Mucosa of rectum (tissue), 2 donors: ENCODE results near the gene CAND2.

Experiments used
- H3K27ac ChIP-seq, 2 donors: one replicate each; pipeline ENCODE4 v1.7.0; 2013; ENCODE audit warnings: inconsistent platforms in 2 of 2, low read depth in 2 of 2, low read length in 2 of 2
- H3K27me3 ChIP-seq, 2 donors: one replicate each; pipeline ENCODE4 v1.7.0; 2013; ENCODE audit warnings: low read length in 2 of 2; ENCODE audit not compliant: control insufficient read depth in 2 of 2, insufficient read depth in 2 of 2
- H3K36me3 ChIP-seq, 2 donors: one replicate each; pipeline ENCODE4 v1.7.0; 2013; ENCODE audit warnings: low read length in 2 of 2; ENCODE audit not compliant: control insufficient read depth in 2 of 2, insufficient read depth in 2 of 2
- H3K4me1 ChIP-seq, 2 donors: one replicate each; pipeline ENCODE4 v1.7.0; 2013; ENCODE audit warnings: low read length in 2 of 2, mild to moderate bottlenecking in 1 of 2; ENCODE audit not compliant: control insufficient read depth in 2 of 2, insufficient read depth in 2 of 2
- H3K4me3 ChIP-seq, 2 donors: one replicate each; pipeline ENCODE4 v1.7.0; 2013; ENCODE audit warnings: low read length in 2 of 2
- H3K9ac ChIP-seq, 2 donors: one replicate each; pipeline ENCODE4 v1.7.0; 2013; ENCODE audit warnings: low read length in 2 of 2, low read depth in 1 of 2, mild to moderate bottlenecking in 1 of 2
- H3K9me3 ChIP-seq, 2 donors: one replicate each; pipeline ENCODE4 v1.7.0; 2013; ENCODE audit warnings: low read length in 2 of 2; ENCODE audit not compliant: control insufficient read depth in 2 of 2
- donor health status: healthy.
- donor health status: Normal muscosa, but diverticular disease.

Gene CAND2

GRCh38 chr3:12829404-12829803, 32.9 kb downstream of the CAND2 start:
- no peaks in the 10 kb centered on the region for H3K9me3 ChIP-seq
- peaks cover 19 to 30% of the 10 kb centered on the region in 2 donors for H3K36me3 ChIP-seq
- no peak overlapping the region for H3K27ac ChIP-seq
- no peaks in the 10 kb centered on the region for H3K27me3 ChIP-seq
- H3K4me1 ChIP-seq: no peaks in the 10 kb centered on the region
- H3K9ac ChIP-seq: no peak overlapping the region
- H3K4me3 ChIP-seq: no peak overlapping the region

DNA sequence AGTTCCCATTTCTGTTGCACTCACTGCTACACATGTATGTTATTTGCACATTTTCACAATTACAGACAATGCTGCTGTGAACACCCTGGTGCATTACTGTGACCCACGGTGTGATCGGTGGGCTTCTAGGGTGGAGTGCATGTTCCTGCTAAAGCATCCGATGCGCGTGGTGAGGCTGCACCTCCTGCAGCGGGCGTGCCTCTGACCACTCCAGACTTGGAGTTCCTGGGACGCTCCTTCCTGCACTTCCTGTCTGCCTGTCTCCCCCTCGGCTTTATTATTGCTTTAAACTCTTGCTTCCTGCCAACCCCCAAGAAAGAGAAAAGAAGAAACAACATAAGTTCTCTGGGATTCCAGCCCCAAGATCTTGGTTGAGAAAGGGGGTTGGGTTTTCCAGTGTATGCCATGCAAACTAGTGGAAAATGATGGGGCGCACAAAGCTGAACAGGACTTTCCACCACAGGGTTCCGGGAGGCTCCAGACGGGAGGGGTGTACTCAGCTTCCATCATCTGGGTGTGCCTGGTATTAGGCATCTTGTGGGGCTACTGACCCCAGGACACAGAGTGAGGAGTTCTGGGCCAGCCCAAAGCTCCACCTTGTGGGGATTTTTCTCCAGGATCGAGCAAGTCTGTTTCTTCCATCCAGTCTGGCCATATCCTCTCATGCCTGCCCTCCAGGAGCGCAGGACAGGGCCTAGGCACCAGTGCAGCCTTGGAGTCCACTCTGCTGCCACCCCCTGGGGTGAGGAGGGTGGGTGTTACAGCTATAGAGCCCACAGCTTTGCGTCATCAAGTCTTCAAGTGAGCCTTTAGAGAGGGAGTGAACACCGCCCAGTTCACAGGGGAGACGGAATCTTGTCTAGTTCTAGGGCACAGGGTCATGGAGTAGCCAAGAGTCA, 33.7 kb downstream of the CAND2 start:
- peaks cover 25 to 37% of the 10 kb centered on the region in 2 donors for H3K36me3 ChIP-seq

GRCh38 chr3:12830785-12831156, 34.3 kb downstream of the CAND2 start:
- H3K27me3 ChIP-seq: no peaks in the 10 kb centered on the region
- no peak overlapping the region for H3K27ac ChIP-seq
- H3K4me1 ChIP-seq: no peaks in the 10 kb centered on the region
- no peaks in the 10 kb centered on the region for H3K9me3 ChIP-seq
- H3K9ac ChIP-seq: no peak overlapping the region
- no peak overlapping the region for H3K4me3 ChIP-seq
- peaks cover 32 to 43% of the 10 kb centered on the region in 2 donors for H3K36me3 ChIP-seq

More for the DNA sequence above, 33.7 kb downstream of the CAND2 start:
- Histone ChIP-seq H3K4me3 (no peak overlapping the region), H3K27ac (no peak overlapping the region), H3K9ac (no peak overlapping the region), H3K9me3 (no peaks in the 10 kb centered on the region), H3K27me3 (no peaks in the 10 kb centered on the region), H3K4me1 (no peaks in the 10 kb centered on the region)

DNA sequence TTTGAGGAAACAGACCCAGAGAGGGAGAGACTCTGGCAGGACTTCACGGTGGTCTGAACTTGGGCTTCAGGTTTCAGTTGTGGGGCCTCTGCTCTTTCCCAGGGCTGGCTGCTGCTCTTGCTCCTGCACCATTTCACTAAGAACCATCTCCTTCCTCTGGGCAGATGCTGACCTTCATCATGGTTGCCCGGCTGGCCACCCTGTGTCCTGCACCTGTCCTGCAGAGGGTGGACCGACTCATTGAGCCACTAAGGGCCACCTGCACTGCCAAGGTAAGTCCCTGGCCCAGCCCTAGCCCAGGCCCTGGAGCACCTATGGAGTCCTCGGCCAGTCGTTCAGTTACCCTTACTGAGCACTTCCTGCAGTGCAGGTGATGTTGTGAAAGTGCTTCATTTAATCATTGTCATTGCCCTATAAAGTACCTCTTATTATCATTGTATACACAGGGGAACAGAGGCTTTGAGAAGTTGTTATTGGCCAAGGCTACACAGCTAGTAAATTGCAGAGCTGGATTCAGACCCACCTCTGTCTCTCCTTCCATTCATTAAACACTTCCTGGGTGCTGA, 34.9 kb downstream of the CAND2 start:
- no peaks in the 10 kb centered on the region for H3K9me3 ChIP-seq
- H3K4me1 ChIP-seq: no peaks in the 10 kb centered on the region
- no peak overlapping the region for H3K4me3 ChIP-seq
- no peak overlapping the region for H3K9ac ChIP-seq
- H3K27me3 ChIP-seq: no peaks in the 10 kb centered on the region
- no peak overlapping the region for H3K27ac ChIP-seq
- peaks cover 38 to 49% of the 10 kb centered on the region in 2 donors for H3K36me3 ChIP-seq

DNA sequence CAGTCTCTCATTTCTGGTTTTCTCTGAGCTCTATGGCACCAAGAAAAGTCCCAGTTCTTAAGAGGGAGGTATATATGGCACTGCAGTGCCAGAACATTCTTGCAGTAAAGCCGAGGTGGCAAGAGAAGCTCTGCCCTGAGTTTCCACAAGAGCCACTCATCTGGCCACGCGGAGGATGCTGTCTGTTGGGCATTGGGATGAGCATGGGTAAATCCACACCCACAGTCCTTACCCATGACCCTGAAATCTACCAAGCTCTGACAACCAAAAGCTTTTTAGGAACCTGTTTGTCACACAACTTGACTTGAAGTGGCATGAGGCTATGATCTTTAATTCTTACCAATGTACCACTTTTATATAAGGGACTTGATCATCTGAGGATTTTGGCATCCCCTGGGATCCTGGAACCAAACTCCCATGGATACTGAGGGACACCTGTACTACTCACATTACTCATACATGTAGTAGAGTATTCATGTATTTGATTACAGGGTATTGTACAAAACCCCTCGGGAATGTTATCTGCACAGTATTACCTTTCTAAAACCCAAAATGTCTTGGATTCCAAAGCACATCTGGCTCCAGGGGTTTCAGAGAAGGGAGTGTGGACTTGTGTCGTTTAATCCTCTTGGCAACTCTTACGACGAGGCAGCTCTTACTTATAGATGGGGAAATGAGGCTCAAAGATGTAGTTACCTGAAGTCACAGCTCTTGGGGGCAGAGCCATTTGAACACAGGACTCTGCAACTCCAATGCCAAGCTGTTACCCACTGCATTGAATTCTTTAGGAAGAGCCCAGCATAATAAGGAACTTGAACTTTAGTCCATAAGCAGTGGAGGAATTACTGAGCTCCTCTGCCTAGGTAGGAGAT, 36.1 kb downstream of the CAND2 start:
- Histone ChIP-seq H3K36me3 (peaks cover 50 to 61% of the 10 kb centered on the region in 2 donors), H3K27ac (no peak overlapping the region)

DNA sequence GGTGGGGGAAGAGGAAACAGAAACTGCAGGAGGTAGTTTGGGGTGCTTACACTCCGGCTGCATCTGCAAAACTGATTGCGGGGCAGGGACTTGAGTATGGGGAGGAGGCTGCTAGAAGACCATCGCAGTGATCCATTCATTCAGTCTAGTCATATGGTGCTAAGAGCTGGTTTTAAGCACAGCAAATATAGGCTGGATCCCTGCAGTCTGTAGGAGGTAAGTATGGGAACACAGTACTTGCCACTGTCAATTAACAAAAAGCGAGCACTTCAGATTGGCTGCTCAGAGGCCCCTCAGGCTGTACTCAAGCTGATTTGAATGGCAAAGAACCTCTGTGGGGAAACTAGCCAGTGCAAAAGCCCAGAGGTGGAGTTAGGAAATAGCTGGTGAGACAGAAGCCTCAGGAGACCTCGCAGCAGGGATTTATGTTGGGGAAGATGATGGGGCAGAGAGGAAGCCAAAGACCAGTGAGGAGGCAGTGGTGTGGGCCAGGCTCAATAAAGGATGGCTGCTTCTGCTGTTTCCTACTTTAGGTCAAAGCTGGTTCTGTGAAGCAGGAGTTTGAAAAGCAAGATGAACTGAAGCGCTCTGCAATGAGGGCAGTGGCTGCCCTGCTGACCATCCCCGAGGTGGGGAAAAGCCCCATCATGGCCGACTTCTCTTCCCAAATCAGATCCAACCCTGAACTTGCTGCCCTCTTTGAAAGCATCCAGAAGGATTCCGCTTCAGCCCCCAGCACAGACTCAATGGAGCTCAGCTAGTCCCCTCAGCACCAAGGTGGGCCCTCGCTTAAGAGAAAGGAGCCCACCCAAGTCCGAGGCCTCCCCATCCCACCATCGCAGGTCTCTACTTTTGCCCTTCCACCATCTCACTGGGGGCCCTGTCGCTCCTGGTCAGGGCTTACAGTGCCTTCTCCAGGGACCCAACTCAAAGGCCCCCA, 37.0 kb downstream of the CAND2 start:
- Histone ChIP-seq H3K27me3 (no peaks in the 10 kb centered on the region), H3K9me3 (no peaks in the 10 kb centered on the region), H3K4me1 (peaks cover 0 to 3% of the 10 kb centered on the region in 2 donors), H3K36me3 (peaks cover 59 to 70% of the 10 kb centered on the region in 2 donors), H3K9ac (no peak overlapping the region), H3K27ac (no peak overlapping the region), H3K4me3 (no peak overlapping the region)

More for the DNA sequence above, 36.1 kb downstream of the CAND2 start:
- Histone ChIP-seq H3K9ac (no peak overlapping the region), H3K4me1 (no peaks in the 10 kb centered on the region), H3K27me3 (no peaks in the 10 kb centered on the region), H3K9me3 (no peaks in the 10 kb centered on the region), H3K4me3 (no peak overlapping the region)

DNA sequence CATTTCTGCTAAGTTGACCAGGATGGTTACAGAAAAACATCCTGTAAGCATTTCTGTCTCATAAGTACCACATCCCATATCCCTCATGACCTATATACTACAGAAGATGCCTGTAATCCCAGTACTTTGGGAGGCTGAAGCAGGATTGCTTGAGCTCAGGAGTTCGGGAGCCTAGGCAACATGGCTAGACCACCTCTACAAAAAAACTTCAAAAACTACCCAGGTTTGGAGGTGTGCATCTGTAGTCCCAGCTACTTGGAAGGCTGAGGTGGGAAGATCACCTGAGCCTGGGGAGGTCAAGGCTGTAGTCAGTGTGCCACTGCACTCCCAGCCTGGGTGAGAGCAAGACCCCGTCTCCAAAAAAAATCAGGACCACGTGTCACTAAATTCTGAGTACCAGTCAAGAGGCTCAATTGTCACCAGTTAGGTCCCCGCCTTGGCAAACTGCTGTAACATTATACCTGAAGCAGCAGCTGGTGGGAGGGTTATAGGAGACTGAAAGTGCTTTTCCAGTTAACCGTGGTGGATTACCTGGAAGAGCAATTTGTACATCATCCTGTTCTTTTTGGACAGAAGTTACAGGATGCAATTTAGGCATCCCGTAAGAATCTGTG, 38.7 kb downstream of the CAND2 start:
- Histone ChIP-seq H3K27ac (no peak overlapping the region), H3K36me3 (peaks cover 71 to 83% of the 10 kb centered on the region in 2 donors), H3K9ac (no peak overlapping the region), H3K9me3 (no peaks in the 10 kb centered on the region), H3K4me1 (peaks cover 9 to 13% of the 10 kb centered on the region in 2 donors), H3K27me3 (no peaks in the 10 kb centered on the region), H3K4me3 (no peak overlapping the region)

GRCh38 chr3:12837295-12837986, 41.0 kb downstream of the CAND2 start:
- peaks cover 69 to 73% of the 10 kb centered on the region in 2 donors for H3K36me3 ChIP-seq

More at GRCh38 chr3:12837295-12837986, 41.0 kb downstream of the CAND2 start:
- Histone ChIP-seq H3K9me3 (no peaks in the 10 kb centered on the region), H3K4me1 (peaks cover 15 to 19% of the 10 kb centered on the region in 2 donors), H3K27ac (no peak overlapping the region), H3K27me3 (no peaks in the 10 kb centered on the region), H3K4me3 (no peak overlapping the region), H3K9ac (no peak overlapping the region)
